ENCODE measurements around the gene RPH3AL. TPM values are rescaled to one million over a fixed set of nuclear protein-coding genes. Genes with fewer than 3 reads are reported as not detected.

RPH3AL gene
- polyA plus RNA-seq, 1 donor from 2014 or later, result 0.87 TPM

- Histone ChIP-seq H2AFZ (ENCODE audit: low read depth, low read length) (no peak overlapping the region), H3K36me3 (ENCODE audit: insufficient read depth, low read length) (no peaks in the 10 kb centered on the region), H3K9ac (ENCODE audit: low read length) (no peak overlapping the region), H3K27ac (ENCODE audit: low read length) (no peak overlapping the region), H3K4me3 (ENCODE audit: low read length) (no peak overlapping the region), H3K4me2 (ENCODE audit: low read length) (no peak overlapping the region), H3K27me3 (ENCODE audit: insufficient read depth, low read depth, low read length) (no peaks in the 10 kb centered on the region), H3K9me3 (ENCODE audit: low read length) (no peaks in the 10 kb centered on the region), H4K20me1 (ENCODE audit: insufficient read depth) (no peaks in the 10 kb centered on the region), H3K9me2 (ENCODE audit: insufficient read depth, low read length) (no peaks in the 10 kb centered on the region), H3K79me2 (replicated peaks; ENCODE audit: insufficient read depth, low read length) (no peaks in the 10 kb centered on the region), H3F3A (ENCODE audit: insufficient read depth, low read length, poor library complexity, severe bottlenecking) (no peaks in the 10 kb centered on the region)
- TF ChIP-seq CTCF (IDR thresholded peaks at IDR 0.05; ENCODE audit: poor library complexity, severe bottlenecking), result peak; percentile 21
- TF ChIP-seq SMC3 (conservative IDR thresholded peaks at IDR 0.05; ENCODE audit: poor library complexity), result no peak
- TF ChIP-seq REST (IDR thresholded peaks at IDR 0.05; ENCODE audit: borderline replicate concordance), result no peak
Observed at GRCh38 chr17:163514-164098, 189.0 kb downstream of the RPH3AL start.

- Histone ChIP-seq H3K9me2 (ENCODE audit: insufficient read depth, low read length) (no peaks in the 10 kb centered on the region), H3K27ac (ENCODE audit: low read length) (no peak overlapping the region), H2AFZ (ENCODE audit: low read depth, low read length) (no peak overlapping the region), H3K4me2 (ENCODE audit: low read length) (no peak overlapping the region), H3K9ac (ENCODE audit: low read length) (no peak overlapping the region), H3K36me3 (ENCODE audit: insufficient read depth, low read length) (no peaks in the 10 kb centered on the region), H3K79me2 (replicated peaks; ENCODE audit: insufficient read depth, low read length) (no peaks in the 10 kb centered on the region), H3F3A (ENCODE audit: insufficient read depth, low read length, poor library complexity, severe bottlenecking) (no peaks in the 10 kb centered on the region), H3K27me3 (ENCODE audit: insufficient read depth, low read depth, low read length) (no peaks in the 10 kb centered on the region), H4K20me1 (ENCODE audit: insufficient read depth) (no peaks in the 10 kb centered on the region), H3K9me3 (ENCODE audit: low read length) (no peaks in the 10 kb centered on the region), H3K4me3 (ENCODE audit: low read length) (no peak overlapping the region)
- no peak for TF ChIP-seq REST (IDR thresholded peaks at IDR 0.05; ENCODE audit: borderline replicate concordance)
- TF ChIP-seq RAD21 (conservative IDR thresholded peaks at IDR 0.05), result no peak
- TF ChIP-seq MXI1 (conservative IDR thresholded peaks at IDR 0.05; ENCODE audit: poor library complexity, severe bottlenecking), result no peak
- no peak for TF ChIP-seq CTCF (IDR thresholded peaks at IDR 0.05; ENCODE audit: poor library complexity, severe bottlenecking)
- TF ChIP-seq EP300 (conservative IDR thresholded peaks at IDR 0.05; ENCODE audit: poor library complexity, severe bottlenecking), result no peak
- TF ChIP-seq POLR2AphosphoS5 (IDR thresholded peaks at IDR 0.05), result no peak
- no peak for TF ChIP-seq TAF1 (IDR thresholded peaks at IDR 0.05; ENCODE audit: low read depth)
- no peak for TF ChIP-seq EZH2 (IDR thresholded peaks at IDR 0.05; ENCODE audit: borderline replicate concordance, insufficient read depth, low read length, poor library complexity, severe bottlenecking)
- TF ChIP-seq SMC3 (conservative IDR thresholded peaks at IDR 0.05; ENCODE audit: poor library complexity), result no peak
Observed at GRCh38 chr17:162689-163088, 189.9 kb downstream of the RPH3AL start.

All from neural cell (in vitro differentiated cells).